Measurements from ENCODE around the gene ANXA10. TPM values are rescaled to one million over a fixed set of nuclear protein-coding genes. Genes with fewer than 3 reads are reported as not detected.

The ANXA10 gene, protein sequence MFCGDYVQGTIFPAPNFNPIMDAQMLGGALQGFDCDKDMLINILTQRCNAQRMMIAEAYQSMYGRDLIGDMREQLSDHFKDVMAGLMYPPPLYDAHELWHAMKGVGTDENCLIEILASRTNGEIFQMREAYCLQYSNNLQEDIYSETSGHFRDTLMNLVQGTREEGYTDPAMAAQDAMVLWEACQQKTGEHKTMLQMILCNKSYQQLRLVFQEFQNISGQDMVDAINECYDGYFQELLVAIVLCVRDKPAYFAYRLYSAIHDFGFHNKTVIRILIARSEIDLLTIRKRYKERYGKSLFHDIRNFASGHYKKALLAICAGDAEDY
- total RNA-seq, result under 1 TPM in 1 of 3 donors, not detected in 2; 0.34 TPM
- long read RNA-seq, donor 1, partial matches to known transcripts, result 1 of 1 reads
- long read RNA-seq, donor 1, other reads (novel, unspliced or antisense), result 0 of 1 reads
- long read RNA-seq, donor 2, result 0 reads

DNA sequence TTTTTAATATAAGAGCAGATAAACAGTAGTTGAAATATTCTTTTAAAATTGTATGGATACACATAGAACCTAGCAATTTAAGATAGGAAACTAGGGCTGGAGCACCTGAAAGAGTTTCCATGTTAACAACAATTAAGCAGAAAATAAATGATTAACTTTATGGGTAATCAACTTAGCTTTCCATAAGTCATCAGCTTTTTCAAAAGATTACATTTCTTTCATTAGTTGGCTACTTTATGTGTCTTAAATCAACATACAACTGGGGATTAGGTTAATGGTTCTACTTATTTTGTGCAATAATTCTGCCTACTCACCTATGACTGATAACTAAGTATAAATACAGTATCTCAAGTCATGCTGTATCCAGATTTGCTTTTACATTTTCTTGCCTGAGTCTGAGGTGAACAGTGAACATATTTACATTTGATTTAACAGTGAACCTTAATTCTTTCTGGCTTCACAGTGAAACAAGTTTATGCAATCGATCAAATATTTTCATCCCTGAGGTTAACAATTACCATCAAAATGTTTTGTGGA lies at the start of gene ANXA10:
ANXA10 (plus strand) TSS at position 362 of the 537 bp plus-strand sequence; CDS start at position 526, 164 bp downstream.
- DNase-seq, result no peak
- intact Hi-C loops (cut with DNase I, micrococcal nuclease), result no loop called here
- H3K4me3 ChIP-seq, result no peak within 1 kb of the TSS

DNA sequence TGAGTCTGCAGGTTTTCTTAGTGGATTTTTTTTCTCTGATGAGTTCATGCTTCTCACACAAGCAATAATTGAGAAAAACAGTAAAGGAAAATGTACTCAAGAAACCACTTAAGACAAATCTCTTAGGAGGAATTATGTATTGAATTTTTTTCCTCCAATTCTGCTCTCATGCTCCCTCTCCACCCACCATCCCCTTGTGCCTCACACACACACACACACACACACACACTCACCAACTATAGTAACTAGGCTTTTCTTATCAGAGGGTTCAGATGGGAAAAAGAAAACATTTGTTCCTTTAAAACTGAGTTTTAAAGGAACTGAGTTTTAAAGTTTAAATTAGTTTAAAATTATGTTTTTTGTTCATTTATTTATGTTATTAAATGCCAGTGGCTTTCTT lies 47.0 kb upstream of the ANXA10 start:
- no peaks in the 10 kb centered on the region for H3K4me1 ChIP-seq (ENCODE audit: low read depth)
- DNase-seq (no peak), ATAC-seq (no peak)
- H3K36me3 ChIP-seq (ENCODE audit: low read depth), result no peaks in the 10 kb centered on the region
- TF ChIP-seq, protein P1, sequence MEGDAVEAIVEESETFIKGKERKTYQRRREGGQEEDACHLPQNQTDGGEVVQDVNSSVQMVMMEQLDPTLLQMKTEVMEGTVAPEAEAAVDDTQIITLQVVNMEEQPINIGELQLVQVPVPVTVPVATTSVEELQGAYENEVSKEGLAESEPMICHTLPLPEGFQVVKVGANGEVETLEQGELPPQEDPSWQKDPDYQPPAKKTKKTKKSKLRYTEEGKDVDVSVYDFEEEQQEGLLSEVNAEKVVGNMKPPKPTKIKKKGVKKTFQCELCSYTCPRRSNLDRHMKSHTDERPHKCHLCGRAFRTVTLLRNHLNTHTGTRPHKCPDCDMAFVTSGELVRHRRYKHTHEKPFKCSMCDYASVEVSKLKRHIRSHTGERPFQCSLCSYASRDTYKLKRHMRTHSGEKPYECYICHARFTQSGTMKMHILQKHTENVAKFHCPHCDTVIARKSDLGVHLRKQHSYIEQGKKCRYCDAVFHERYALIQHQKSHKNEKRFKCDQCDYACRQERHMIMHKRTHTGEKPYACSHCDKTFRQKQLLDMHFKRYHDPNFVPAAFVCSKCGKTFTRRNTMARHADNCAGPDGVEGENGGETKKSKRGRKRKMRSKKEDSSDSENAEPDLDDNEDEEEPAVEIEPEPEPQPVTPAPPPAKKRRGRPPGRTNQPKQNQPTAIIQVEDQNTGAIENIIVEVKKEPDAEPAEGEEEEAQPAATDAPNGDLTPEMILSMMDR (IDR thresholded peaks at IDR 0.05), result no peak
- intact Hi-C loops (cut with DNase I, micrococcal nuclease), result no loop called here
- no peak overlapping the region for H3K4me3 ChIP-seq
- H3K9me3 ChIP-seq, result peaks cover 4% of the 10 kb centered on the region

More for the DNA sequence above, at the start of gene ANXA10:
- Histone ChIP-seq H3K36me3 (ENCODE audit: low read depth) (no peaks in the 10 kb centered on the region), H3K9me3 (peaks cover 9% of the 10 kb centered on the region), H3K4me1 (ENCODE audit: low read depth) (no peaks in the 10 kb centered on the region)
- TF ChIP-seq, protein P1 (IDR thresholded peaks at IDR 0.05), result no peak
- no peak for ATAC-seq

DNA sequence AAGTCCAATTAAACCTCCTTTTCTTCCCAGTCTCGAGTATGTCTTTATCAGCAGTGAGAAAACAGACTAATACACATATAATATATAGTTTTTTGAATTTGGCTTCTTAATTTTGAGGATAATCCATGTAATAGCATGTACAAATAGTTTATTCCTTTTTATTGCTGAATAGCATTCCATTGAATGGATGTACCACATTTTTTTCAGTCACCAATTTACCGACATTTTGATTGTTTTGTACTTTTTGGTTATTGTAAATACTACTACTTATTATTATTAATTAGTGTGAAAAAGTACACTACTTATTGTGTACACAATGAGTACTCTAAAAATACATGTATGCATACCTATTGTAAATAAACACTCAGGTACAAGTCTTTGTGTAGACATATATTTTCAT lies 42.3 kb upstream of the ANXA10 start:
- Histone ChIP-seq H3K4me1 (ENCODE audit: low read depth) (no peaks in the 10 kb centered on the region), H3K9me3 (peaks cover 4% of the 10 kb centered on the region), H3K36me3 (ENCODE audit: low read depth) (no peaks in the 10 kb centered on the region), H3K4me3 (no peak overlapping the region)
- ATAC-seq (no peak), DNase-seq (no peak)
- TF ChIP-seq, protein P1 (IDR thresholded peaks at IDR 0.05), result no peak
- intact Hi-C loops (cut with DNase I, micrococcal nuclease), result no loop called here

DNA sequence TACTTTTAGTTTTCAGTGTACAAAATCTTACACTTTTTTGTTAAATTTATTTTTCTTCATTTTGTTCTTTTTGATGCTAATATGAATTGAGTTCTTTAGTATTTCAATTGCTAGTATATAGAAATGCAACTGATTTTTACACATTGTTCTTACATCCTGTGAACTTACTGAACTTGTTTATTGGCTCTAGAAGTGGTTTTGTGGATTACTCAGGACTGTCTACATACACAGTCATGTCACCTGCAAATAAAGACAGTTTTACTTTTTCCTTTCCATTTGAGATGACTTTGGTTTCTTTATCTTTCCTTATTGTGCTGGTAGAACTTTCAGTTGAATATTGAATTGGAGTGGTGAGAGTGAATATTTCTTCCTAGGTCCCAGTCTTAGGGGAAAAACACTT lies 40.8 kb upstream of the ANXA10 start:
- DNase-seq (no peak), ATAC-seq (no peak)
- Histone ChIP-seq H3K9me3 (peaks cover 4% of the 10 kb centered on the region), H3K36me3 (ENCODE audit: low read depth) (no peaks in the 10 kb centered on the region), H3K4me1 (ENCODE audit: low read depth) (no peaks in the 10 kb centered on the region), H3K4me3 (no peak overlapping the region)
- intact Hi-C loops (cut with DNase I, micrococcal nuclease), result no loop called here
- TF ChIP-seq, protein P1 (IDR thresholded peaks at IDR 0.05), result no peak

DNA sequence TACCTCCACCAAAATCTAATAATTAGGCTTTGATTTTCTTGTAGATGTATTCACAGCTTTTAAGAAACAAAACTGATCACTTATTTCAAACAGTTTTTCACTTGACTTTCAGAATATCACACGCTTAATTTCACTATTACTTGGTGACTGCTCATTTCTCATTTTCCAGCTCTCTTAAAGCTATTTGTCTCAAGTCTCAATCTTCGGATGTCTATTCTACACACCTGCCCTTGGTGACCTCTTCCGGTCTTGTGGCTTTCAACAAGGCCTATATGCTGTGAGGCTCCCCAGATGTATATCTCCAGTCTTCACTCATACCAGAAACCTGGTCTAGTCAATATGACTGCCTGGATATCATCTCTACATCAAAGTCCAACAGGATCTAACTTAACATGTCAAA lies 34.9 kb upstream of the ANXA10 start:
- Histone ChIP-seq H3K4me3 (no peak overlapping the region), H3K36me3 (ENCODE audit: low read depth) (no peaks in the 10 kb centered on the region), H3K9me3 (no peaks in the 10 kb centered on the region), H3K4me1 (ENCODE audit: low read depth) (no peaks in the 10 kb centered on the region)
- intact Hi-C loops (cut with DNase I, micrococcal nuclease), result no loop called here
- no peak for DNase-seq
- ATAC-seq, result no peak
- TF ChIP-seq, protein P1 (IDR thresholded peaks at IDR 0.05), result no peak
